HG03066 (cell line): ENCODE measurements around the gene HPS6.
A peak's percentile ranks its signal among the peaks of the same experiment; 100 is the strongest.
"Not testable (repeated sequence)": the region's sequence is repeated elsewhere in the genome, so short reads cannot be mapped to it uniquely, and the experiment has no call there.

Experiments used
- ATAC-seq: cut with Tn5 transposase; IDR thresholded peaks from one replicate; pipeline ENCODE4 v1.9.1; 2021; ENCODE audit warnings: low read depth; ENCODE audit not compliant: unreplicated experiment

The HPS6 gene

DNA sequence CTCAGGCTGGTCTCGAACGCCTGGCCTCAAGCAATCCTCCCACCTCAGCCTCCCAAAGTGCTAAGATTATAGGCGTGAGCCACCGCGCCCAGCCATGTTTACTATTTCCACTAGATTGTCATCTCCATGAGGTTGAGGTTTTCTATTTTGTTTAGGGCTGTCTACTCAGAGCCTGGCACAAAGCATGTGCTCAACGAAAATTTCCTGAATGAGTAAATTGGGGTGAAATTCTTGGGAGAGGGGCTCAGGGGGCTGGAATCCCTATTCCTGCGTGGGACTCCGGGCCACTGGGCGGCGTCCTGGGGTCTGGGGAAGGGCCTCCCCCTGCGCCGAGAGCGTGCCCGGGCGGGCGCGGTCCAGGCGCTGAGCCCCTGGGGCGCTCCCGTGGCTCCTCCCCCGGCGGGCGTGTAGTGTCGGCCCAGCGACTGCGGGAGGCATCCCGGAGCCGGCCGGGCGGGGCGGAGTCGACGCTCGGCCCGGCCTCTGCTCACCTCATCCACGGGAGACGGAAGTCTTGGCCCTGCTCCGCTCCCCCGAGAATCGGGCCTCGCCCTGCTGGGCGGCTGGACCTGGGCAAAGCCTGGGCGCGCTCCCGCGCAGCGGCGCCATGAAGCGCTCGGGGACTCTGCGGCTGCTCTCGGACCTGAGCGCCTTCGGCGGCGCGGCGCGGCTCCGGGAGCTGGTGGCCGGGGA lies at the start of gene HPS6:
Gene HPS6 (plus strand): TSS at position 482 of the 693 bp plus-strand sequence. CDS start 126 bp downstream, at position 608.
- ATAC-seq: peak; percentile 94

DNA sequence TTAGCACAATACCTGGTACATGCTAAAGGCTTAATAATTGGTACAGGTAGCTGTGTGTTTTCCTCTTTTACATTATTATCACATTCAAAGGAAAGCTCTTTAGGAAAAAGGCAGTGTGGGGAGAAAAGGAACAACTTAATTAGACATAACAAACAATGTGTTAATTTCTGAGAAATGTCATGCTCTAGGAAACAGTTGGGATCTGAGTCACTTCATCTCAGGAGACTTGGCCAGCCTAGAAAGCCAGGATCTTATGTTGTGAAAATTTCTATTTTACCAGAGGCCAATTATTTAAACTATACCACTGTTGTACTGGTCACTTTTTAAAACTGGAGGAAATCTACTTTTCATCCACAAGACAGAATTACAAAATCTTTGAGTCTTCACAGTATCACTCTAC lies 48.7 kb upstream of the HPS6 start:
- ATAC-seq: no peak

DNA sequence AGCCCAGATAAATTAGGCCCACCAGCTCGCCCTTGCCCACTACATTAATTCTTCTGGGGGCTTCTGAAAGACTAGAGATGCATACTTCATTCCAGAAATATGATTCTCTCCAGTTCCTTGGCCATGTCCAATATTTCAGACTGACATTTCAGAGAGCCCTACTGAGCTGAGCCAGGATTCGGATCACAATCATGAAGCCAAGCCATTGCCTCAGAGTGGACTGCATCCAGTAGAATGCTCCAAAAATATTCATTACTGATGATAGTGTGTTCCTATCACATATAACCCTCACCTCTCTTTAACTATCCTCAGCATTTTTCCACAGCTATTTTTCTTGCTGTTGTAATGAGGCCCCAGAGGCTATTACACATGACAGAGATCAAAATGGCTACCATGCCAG lies 47.9 kb upstream of the HPS6 start:
- no peak for ATAC-seq

DNA sequence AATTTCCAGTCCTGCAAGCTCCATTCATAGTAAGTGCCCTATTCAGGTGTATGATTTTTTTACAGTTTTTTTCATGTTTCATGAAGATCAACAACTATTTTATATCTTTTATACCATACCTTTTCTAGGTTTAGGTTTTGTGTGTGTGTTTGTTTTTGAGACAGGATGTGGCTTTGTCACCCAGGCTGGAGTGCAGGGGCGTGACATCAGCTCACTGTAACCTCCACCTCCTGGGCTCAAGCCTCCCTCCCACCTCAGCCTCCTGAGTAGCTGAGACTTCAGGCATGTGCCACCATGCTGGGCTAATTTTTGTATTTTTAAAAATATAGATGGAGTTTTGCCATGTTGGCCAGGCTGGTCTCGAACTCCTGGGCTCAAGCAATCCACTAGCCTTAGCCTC lies 44.2 kb upstream of the HPS6 start:
- ATAC-seq: no peak

DNA sequence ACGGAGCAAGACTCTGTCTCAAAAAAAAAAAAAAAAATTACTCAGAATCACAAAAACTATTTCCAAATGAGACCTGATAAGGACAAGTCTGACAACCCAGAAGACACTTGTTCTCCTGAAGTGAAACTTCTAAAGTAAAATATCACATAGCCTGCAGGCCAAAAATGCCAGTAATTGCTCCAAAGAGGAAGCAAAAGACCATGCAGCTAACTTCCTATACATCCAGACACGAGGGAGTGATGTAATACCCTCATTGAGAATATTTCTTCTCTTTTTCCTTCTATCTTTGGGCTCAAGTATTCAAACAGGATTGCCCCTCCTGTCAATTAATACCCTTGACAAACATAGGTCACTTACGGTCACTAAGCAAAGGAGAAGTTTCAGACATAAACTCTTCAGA lies 40.4 kb upstream of the HPS6 start:
- no peak for ATAC-seq

DNA sequence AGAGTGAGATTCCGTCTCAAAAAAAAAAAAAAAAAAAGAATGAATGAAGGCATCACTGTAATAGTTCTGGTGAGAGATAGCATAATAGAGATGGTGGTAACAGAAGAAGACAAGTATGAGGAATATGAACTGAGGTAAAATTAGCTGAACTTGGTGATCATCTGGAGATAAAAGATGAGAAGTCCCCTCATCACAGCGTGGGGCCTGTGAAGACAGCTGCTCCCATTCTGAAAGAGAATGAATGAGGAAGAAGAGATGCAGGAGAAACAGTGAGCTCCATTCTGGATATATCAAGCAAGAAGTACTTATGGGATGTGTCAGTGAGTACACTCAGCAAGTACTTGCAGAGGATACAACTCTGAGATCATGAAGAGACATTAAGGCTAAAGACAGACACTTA lies 37.9 kb upstream of the HPS6 start:
- ATAC-seq: no peak

DNA sequence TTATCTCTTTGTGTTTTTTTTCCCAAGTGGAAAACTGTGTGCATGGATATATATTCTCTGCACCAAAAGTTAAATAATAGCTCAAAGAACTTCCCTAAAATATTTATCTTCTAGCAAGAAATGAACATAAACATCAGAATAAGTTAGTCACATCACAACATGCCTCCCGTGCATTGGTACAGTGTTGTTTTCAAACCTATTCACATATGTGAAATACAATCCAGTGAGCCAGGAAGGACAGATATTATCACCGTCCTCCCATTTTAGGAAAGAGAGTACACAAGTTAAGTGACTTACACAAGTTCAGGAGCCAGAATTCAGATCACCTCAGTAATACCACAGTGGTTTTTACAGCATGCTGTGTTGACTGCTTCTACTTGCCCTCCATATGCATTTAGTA lies 31.4 kb upstream of the HPS6 start:
- no peak for ATAC-seq

DNA sequence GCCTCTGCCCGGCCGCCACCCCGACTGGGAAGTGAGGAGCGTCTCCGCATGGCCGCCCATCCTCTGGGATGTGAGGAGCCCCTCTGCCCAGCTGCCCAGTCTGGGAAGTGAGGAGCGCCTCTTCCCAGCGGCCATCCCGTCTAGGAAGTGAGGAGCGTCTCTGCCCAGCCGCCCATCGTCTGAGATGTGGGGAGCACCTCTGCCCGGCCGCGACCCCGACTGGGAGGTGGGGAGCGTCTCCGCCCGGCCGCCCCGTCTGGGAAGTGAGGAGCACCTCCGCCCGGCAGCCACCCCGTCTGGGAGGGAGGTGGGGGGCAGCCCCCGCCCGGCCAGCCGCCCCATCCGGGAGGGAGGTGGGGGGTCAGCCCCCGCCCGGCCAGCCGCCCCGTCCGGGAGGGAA lies 29.3 kb upstream of the HPS6 start:
- not testable (repeated sequence) for ATAC-seq

DNA sequence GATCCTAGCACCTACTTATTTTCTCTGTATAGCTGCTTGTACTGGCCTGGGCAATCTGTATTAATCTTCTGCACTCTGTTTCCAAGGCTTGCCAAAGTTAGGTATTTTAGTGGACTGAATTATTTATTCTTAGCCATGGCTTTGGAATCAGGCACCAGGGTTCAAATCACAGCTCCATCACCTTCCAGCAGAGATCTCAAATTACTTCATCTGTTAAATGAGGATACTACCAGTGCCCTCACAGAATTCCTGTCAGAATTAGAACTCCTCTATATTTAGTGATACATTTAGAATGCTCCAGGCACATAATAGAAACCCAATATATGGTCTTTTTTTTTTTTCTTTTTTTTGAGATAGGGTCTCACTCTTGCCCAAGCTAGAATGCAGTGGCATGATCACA lies 26.7 kb upstream of the HPS6 start:
- no peak for ATAC-seq

DNA sequence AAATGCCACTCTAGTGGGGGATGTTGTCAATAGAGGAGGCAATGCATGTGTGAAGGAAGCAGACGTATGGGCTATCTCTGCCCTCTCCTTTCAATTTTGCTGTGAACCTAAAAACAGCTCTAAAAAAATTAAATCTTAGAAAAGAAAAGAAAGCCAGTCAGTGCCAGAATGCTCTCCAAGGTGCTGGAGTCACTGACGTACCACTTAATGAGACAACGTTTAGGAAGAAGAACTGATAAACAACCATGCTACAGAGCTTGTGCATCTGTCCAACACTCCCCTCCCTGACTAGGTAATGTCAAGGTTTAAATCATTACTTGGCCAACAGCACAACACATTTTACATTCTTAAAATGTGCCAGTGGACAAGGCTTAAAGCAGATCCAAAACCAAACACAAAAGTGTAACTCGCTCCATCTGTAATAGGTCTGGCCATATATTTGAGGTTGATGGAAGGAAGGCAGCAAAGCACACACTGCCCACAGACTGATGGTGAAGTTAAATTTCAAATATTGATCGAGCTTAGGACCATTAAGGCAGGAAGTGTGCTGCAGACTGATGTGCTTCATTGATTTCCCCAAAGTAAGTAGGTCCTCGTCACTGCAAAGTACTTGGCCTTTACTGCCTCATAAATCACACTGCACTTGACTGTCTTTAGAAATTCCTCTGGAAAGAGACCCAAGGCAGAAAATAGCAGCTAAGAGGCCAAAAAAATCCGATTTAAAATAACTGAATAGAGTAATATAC lies 24.7 kb upstream of the HPS6 start:
- no peak for ATAC-seq

DNA sequence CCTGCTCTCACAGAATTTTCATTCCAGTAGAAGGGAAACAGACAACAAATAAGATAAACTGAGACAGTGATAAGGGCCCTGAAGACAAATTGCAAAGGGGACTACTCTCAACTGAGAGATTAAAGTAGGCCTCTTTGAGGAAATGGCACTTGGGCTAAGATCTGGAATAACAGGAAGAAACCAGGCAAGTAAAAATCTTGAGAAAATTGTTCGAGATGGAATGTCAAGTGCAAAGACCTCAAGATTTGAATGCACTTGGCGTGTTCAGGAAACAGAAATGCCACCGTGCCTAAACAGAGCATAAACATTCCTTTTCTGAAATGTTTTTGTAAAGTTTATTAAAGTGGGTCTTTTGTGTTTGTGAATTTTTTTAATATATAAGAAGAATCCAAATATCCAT lies 19.9 kb upstream of the HPS6 start:
- no peak for ATAC-seq

DNA sequence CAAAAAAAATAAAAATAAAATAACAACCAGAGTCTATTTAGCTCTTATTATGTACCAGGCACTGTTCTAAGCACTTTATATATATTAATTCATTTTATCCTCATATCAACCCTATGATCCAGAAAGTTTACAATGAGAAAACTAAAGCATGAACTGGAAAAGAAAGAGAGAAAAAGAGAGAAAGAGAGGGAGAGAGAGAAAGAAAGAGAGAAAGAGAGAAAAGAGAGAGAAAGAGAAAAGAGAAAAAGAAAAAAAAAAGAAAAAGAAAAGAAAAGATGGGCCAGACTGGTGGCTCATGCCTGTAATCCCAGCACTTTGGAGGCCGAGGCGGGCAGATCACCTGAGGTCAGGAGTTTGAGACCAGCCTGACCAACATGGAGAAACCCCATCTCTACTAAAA lies 19.1 kb upstream of the HPS6 start:
- no peak for ATAC-seq

DNA sequence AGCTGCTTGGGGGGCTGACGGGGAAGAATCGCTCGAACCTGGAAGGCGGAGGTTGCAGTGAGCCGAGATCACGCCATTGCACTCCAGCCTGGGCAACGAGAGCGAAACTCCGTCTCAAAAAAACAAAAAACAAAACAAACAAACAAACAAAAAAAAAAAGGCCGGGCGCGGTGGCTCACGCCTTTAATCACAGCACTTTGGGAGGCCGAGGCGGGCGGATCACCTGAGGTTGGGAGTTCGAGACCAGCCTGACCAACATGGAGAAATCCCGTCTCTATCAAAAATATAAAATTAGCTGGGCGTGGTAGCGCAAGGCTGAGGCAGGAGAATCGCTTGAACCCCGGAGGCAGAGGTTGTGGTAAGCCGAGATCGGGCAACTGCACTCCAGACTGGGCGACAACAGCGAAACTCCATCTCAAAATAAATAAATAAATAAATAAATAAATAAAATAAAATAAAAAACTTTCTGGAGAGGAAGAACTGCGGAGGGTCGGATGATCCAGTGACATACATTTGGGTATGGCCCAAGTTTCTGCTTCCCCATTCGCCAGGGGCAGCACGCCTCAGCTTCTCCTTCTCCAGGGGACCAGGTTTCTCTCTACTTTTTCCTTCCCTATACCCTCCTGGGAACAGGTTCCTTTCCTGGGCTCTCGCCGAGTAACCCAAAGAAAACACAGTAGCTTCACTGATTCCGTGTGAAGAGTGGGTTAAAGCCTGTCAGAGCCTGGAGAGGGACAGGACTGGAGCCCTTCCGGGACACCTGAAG lies 10.1 kb upstream of the HPS6 start:
- ATAC-seq: not testable (repeated sequence)

DNA sequence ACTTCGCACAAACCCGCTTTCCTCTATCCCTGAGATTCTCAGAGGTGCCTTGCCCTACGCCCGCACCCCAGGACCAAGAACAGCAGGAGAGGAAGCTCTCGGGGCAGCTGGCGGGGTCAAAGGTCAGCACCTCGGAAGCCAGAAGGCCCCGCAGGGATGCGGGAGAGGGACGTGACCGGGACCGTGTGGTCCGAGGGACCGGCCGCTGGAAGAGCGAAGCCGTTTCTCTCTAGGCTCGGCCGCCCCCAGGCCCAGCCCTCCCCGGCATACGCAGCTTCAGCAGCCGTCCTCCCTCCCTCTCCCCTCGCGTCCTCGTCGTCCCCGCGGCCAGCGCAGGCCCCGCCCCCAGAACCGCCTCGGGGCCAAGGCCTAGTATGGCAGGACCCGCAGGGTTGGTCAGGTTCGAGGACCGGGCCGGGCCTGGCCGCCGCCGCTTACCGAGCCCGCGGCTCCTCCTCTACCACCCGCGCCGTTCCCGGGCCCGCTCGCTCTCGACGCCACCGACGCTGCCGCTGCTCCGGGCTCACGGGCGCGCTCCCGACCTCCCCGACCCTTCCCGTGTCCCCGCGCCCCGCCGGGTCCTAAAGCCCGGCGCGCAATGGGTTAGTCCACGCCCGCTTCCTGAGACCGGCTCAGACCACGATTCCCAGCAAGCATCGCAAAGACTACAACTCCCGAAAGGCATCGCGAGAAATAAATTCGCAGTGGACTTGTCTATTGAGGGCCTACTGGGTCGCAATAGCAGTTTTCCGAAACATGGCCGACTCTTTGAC lies 9.3 kb upstream of the HPS6 start, which contains the start of gene ARMH3:
Gene ARMH3 (minus strand): TSS at position 527 of the 773 bp plus-strand sequence. CDS start 16,059 bp downstream, outside the sequence.
- ATAC-seq: peak; percentile 92

DNA sequence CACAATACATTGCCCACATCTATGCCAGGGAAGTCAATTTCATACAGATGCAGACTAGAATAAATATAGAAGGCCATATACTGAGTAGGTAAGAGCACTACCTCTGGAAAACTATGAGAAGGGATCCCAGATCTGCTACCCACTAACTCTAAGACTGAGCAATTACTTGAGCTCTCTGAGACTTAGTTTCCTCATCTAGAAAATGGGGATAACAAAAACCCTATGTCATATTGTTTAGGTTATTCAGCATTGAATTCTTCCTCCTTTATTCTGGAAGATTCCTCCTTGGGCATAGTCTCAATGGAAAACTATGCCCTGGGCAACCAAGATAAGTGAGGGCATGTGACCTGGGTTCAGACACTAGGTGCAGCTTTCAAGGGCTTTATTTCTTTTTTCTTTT lies 5.2 kb upstream of the HPS6 start:
- no peak for ATAC-seq

DNA sequence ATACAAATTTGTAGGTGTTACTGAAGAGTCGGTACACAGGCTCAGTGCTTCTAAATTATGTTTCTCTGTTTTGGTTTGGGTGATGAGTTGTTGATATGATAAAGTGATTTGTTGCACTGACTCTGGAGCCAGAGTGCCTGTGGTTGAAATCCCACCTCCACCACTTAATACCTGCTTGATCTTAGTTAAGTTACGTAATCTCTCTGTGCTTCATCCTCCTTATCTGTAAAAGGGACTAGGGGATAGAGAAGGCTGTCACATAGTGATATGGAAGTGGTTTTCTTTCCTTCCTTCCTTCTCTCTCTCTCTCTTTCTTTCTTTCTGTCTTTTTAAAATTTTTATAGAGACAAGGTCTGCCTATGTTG lies 664 bp upstream of the HPS6 start:
- ATAC-seq: no peak

DNA sequence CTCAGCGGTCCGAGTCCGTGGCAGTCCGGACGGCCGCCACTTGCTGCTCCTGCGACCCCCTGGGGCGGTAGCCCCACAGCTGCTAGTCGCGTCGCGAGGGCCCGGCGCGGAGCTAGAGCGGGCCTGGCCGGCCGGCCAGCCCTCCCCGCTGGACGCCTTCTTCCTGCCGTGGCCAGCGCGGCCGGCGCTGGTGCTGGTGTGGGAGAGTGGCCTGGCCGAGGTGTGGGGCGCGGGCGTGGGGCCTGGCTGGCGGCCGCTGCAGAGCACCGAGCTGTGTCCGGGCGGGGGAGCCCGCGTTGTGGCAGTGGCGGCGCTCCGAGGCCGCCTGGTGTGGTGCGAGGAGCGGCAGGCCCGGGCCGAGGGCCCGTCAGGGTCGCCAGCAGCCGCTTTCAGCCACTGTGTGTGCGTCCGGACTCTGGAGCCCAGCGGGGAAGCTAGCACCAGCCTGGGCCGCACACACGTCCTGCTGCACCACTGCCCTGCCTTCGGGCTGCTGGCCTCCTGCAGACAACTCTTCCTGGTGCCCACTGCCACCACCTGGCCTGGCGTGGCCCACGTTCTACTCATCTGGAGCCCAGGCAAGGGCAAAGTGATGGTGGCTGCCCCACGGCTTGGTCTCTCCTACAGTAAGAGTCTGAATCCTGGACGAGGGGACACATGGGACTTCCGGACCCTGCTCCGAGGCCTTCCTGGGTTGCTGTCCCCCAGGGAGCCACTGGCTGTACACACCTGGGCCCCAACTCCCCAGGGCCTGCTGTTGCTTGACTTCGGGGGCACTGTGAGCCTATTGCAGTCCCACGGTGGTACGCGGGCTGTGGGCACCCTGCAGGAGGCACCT lies 631 bp downstream of the HPS6 start:
- peak; percentile 16 for ATAC-seq

DNA sequence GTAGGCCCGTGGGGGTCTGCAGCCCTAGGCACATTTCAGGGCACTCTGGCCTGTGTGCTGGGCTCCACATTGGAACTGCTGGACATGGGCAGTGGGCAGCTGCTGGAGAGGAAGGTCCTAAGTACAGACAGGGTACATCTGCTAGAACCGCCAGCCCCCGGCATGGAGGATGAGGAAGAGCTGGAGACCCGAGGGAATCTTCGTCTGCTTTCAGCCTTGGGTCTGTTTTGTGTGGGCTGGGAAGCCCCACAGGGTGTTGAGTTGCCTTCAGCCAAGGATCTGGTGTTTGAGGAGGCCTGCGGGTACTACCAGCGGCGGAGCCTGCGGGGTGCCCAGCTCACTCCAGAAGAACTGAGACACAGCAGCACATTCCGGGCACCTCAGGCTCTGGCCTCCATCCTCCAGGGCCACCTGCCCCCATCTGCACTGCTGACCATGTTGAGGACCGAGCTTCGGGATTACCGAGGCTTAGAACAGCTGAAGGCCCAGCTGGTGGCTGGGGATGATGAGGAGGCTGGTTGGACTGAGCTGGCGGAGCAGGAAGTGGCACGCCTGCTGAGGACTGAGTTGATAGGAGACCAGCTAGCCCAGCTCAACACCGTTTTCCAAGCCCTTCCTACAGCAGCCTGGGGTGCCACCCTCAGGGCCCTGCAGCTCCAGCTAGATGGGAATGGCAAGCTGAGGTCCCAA lies 1.4 kb downstream of the HPS6 start:
- no peak for ATAC-seq
